HG03108 (cell line): ENCODE data around the gene FAM174B.

Experiments
- ATAC-seq: cut with Tn5 transposase; IDR thresholded peaks from one replicate; pipeline ENCODE4 v1.9.1; 2021; ENCODE audit warnings: moderate library complexity; ENCODE audit not compliant: unreplicated experiment

FAM174B gene

DNA sequence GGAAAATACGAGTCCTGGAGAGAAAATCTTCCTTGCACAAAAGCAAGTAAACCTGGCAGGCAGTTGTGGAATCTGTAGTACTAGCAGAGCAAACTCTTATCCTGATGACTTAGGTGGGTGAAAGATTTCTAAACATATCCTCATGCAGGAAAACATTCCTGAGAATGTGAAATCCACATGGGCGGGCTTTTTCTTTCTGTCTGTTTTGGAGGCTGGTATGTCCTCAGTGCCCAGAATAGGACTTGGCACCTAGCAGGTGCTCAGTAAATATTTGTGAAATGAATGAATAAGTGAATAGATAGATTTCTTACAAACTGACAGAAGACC, 53.3 kb downstream of the FAM174B start:
- no peak for ATAC-seq

DNA sequence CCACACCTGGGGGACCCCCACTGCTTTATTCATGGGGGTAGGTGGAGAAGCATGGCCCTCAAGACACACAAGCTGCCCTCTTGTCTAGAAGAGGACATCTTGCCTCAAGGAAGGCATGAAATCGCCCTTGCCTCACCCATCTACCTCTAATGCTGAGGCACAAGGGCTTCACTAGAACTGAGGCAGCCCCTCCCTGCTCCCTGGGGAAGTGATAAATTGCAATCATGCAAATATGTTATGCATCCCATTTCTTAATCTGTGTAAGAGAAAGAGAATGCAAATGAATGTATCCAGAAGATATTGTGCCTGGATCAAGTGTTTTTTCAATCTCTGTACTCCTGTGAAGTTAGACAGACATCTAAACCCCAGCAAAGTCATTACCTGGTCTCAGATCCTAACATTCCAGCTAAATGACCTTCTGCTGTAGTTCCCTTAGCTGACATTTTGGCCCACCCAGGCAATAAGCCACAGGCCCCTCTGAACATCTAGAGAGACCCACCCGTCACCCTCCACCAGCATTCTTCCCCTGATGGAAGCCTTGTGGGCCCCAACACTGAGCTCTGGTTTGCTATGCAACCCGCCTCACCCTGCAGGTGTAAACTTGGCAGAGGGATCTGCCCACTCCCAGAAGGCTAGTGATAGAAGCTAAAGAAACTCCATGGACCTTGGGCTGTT, 53.8 kb downstream of the FAM174B start:
- ATAC-seq, result no peak

GRCh38 chr15:92600856-92601255, 54.7 kb downstream of the FAM174B start:
- ATAC-seq, result no peak

DNA sequence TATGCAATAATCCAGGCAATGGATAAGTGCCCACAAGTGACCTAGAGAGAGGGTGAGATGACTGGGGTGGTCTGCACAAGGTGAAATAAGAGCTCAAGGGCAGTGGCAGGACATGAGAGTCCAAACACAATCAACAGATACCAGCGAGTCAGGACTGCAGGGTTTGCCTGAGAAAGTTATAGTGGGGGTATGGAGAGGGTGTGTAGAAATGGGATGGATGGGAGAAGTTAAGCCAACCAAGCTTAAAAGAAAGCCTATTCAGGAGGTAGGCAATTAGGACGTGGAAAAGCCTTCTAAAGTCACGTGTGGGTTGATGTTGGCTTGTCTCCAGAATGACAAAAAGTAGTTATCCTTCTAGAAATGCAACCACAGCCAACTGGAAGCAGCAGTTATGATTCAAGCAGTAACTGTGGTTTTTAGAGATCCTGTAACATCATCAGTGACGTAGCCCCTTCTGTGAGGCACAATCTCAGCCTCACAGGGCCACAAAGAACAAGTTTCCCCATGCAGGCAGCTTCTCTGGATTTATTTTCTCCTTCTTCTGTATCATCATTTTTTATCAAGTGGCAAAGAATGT, 56.1 kb downstream of the FAM174B start:
- ATAC-seq, result no peak

DNA sequence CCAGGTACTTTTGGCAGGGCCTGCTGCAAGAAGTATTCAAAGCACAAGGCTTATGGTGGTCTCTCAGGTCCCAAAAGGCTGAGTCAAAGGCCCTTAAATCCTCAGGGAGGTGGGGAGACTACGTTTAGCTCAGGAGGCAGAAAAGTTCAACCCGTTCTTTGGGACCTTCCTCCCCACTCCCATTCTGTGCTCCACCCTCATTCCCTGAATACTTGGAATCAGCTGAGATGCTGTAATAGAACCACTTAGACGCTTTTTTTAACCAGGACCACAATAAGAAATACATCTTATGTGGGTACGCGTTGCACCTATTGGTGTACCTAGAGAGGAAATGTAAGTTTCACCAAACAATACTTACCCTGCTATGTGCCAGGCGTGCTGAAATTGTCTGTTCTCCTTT, 58.0 kb downstream of the FAM174B start:
- ATAC-seq, result no peak

- no peak for ATAC-seq
These were observed 59.0 kb downstream of the FAM174B start for GRCh38 chr15:92596623-92597022.

GRCh38 chr15:92595506-92596381, 59.8 kb downstream of the FAM174B start:
- no peak for ATAC-seq

DNA sequence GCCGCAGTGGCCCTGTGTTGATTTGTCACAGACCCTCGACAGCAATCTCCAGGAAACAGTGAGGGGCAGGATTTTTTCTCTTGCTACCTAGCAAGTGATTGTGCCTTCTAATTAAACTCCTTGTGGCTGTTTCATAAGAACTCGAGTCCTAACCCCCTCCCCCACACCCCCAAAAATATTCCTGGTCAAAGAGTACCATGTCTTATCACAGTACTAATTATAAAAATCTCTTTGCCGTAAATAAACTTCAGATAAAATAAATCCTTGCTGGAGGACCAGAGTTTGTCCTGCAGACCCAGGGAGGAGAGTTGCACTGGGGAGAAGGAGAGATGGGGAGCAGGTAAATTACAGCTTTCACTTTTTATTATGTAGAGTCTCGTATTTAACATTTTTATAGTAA, 64.3 kb downstream of the FAM174B start:
- ATAC-seq, result no peak

GRCh38 chr15:92586966-92587365, 68.6 kb downstream of the FAM174B start:
- ATAC-seq, result no peak

GRCh38 chr15:92586383-92586942, 69.1 kb downstream of the FAM174B start:
- no peak for ATAC-seq

DNA sequence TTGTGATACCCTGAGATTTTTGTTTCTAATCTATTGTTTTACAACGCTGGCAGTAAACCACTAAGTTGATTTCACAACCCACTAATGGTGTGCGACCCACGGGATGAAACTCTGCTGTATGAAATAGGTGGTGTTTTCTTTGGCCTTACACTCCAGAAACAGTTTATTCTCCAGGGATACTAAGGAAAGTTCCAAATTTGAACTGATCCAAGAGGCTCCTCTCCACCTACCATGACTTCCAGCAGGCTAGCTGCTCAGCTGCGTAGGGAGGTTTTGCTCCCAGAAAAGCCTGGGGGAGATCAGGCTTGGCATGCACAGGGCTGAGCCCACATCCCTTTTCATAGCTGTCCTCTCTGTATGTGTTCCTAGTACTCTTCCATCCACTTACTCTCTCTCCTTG, 71.5 kb downstream of the FAM174B start:
- ATAC-seq, result no peak

GRCh38 chr15:92583096-92584034, 72.2 kb downstream of the FAM174B start:
- no peak for ATAC-seq

DNA sequence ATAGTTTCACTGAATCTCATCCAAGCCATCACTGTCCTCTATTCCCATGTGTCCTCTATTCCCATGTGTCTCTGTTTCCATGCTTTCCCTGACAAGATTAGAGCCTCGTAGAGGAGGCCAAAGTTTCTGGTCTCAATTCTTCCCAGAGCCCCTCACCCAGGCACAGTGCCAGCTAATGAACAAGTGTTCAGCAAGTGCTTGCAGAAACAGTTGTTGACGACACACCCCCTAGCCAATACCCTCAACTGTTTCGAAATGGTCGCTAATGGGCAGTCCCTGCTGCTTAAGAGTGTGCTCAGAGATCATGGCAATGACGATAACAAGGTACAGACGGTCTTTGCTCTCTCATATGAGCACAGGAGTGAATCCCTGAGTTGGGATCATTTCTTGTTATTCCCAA, 73.4 kb downstream of the FAM174B start:
- no peak for ATAC-seq

GRCh38 chr15:92580933-92581445, 74.6 kb downstream of the FAM174B start:
- no peak for ATAC-seq

- no peak for ATAC-seq
These were observed 75.1 kb downstream of the FAM174B start for GRCh38 chr15:92580521-92580920.

DNA sequence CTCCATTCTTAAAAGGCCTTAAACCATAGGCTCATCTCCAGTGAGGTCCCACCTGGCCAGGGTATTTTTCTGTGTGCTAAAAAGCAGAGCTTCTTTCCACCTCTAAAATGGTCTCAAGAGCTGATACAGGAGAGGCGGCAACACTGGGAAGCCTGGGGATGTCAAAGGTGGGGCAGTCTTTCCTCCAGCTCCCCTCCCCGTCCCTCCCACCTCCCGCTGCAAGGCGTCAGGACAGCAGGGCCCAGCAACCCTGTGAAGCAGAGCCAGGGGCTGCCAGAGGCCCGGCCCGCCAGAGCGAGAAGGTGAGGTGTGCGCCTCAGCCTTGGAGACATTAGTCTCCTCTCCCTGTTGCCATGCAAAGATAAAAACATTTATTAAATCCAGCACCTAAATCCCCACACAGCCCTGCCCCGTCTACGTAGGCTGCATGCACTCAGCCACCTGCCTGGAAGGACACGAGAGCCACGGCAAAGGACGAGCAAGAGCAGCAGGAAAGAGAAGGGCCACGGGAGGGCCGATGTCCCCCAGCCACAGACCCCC, 75.6 kb downstream of the FAM174B start:
- ATAC-seq, result no peak

GRCh38 chr15:92579486-92579885, 76.1 kb downstream of the FAM174B start:
- ATAC-seq, result no peak

DNA sequence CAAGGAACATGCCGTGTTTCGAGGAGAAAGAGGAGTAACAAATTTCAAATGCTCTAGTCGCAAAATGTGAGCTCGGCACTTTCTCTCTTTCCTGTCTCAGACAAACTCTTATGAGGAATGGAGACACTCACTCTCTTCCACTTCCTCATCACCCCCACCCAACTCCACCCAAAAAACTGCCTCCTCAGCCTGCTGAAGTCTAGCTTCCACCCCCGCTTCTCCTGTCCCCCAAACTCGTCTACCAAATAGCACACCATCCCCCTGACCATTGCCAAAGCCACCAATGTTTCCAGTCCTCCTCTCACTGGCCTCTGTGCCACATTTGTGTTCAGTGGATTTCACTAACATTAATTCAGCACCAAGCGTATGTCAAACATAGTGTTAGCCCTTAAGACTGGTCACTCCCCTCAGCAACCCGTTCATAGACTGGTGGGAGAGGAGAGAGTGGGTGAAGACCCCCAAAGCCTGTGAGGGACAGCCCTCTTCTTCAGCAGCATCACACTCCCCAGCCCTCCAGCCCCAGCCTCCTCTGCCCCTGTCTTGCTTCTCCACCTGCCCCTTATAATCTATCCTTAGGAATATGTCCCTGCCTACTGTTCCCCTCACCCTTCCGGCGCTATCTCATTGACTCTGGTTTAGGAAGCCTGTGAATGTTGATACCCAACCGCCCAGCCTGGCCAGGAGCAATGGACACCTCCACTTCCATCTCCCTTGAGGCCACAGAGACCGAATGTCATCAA, 77.3 kb downstream of the FAM174B start:
- ATAC-seq, result no peak

- no peak for ATAC-seq
These were observed 78.9 kb downstream of the FAM174B start for GRCh38 chr15:92576597-92577200.
